ENCODE measurements around the gene RPS19. TPM values are rescaled to one million over a fixed set of nuclear protein-coding genes. Genes with fewer than 3 reads are reported as not detected.
A peak's percentile ranks its signal among the peaks of the same experiment; 100 is the strongest.

RPS19 gene
- total RNA-seq: 1,000 to 10,000 TPM; 3,437 to 3,718 (median 3,468) TPM

- peaks cover 39% of the 10 kb centered on the region for H3K36me3 Mint-ChIP-seq (ENCODE audit: insufficient read depth)
- H3K4me1 Mint-ChIP-seq (ENCODE audit: low read depth): peaks cover 44% of the 10 kb centered on the region
- H3K4me3 Mint-ChIP-seq: peak within 1 kb of the TSS; percentile 88
- H3K9me3 Mint-ChIP-seq: no peaks in the 10 kb centered on the region
- DNase-seq (peak; percentile 98), ATAC-seq (peak; percentile 84 to 87)
- H3K27me3 Mint-ChIP-seq (ENCODE audit: low read depth): peaks cover 2% of the 10 kb centered on the region
Measured at GRCh38 chr19:41859618-41860418, at the start of gene RPS19. Gene RPS19, plus strand, starts transcription at chr19:41860255. Its CDS starts 520 bp downstream, at chr19:41860775.

DNA sequence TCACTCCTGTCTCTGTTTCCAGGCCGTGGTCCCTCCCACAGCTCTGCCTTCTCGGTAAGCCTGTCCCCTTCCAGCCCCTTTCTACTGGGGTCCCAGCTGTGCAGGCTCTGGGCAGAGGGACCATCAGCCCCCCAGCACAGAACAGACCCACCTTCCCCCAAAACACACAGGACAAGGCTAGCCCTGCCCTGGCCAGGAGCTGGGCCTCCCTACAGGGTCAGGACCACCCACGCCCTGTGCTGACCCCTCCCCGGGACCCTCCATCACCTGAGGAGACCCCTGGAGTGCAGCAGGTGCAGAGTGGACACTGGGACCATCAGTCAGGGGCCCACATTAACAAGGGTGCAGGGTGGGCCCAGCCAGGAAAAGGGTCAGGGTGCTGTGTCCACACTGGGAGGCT is 49.8 kb upstream of the RPS19 start:
- DNase-seq (no peak), ATAC-seq (no peak)
- H3K27me3 Mint-ChIP-seq (ENCODE audit: low read depth): peaks cover 31% of the 10 kb centered on the region
- H3K9me3 Mint-ChIP-seq: no peaks in the 10 kb centered on the region
- no peak overlapping the region for H3K4me3 Mint-ChIP-seq
- peaks cover under 1% of the 10 kb centered on the region for H3K4me1 Mint-ChIP-seq (ENCODE audit: low read depth)
- H3K36me3 Mint-ChIP-seq (ENCODE audit: insufficient read depth): no peaks in the 10 kb centered on the region

DNA sequence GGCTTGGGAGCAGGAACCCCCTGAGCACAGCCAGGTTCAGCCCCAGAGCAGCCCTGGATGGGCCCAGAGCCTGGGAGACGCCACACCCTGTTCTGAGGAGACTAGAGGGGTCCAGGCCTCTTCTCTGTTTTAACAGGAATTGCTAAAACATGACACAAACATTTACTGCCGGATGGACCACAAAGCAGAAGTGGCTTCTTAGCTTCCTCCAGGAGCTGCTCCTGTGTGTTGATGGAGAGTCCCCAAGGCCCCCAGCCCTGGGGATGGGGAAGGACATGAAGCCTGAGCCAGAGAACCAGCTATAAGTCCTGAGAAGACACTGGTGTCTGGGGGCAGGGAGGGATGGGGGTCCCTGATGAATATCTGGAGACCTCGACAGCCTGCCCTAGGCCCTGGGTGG is 49.0 kb upstream of the RPS19 start:
- peaks cover 3% of the 10 kb centered on the region for H3K4me1 Mint-ChIP-seq (ENCODE audit: low read depth)
- DNase-seq (no peak), ATAC-seq (no peak)
- no peaks in the 10 kb centered on the region for H3K36me3 Mint-ChIP-seq (ENCODE audit: insufficient read depth)
- no peaks in the 10 kb centered on the region for H3K9me3 Mint-ChIP-seq
- H3K27me3 Mint-ChIP-seq (ENCODE audit: low read depth): peaks cover 25% of the 10 kb centered on the region
- H3K4me3 Mint-ChIP-seq: no peak overlapping the region

- ATAC-seq (no peak), DNase-seq (no peak)
- H3K9me3 Mint-ChIP-seq: no peaks in the 10 kb centered on the region
- H3K36me3 Mint-ChIP-seq (ENCODE audit: insufficient read depth): no peaks in the 10 kb centered on the region
- H3K4me3 Mint-ChIP-seq: no peak overlapping the region
- H3K27me3 Mint-ChIP-seq (ENCODE audit: low read depth): peaks cover 22% of the 10 kb centered on the region
- peaks cover 3% of the 10 kb centered on the region for H3K4me1 Mint-ChIP-seq (ENCODE audit: low read depth)
Measured at GRCh38 chr19:41811981-41812380, 48.1 kb upstream of the RPS19 start.

DNA sequence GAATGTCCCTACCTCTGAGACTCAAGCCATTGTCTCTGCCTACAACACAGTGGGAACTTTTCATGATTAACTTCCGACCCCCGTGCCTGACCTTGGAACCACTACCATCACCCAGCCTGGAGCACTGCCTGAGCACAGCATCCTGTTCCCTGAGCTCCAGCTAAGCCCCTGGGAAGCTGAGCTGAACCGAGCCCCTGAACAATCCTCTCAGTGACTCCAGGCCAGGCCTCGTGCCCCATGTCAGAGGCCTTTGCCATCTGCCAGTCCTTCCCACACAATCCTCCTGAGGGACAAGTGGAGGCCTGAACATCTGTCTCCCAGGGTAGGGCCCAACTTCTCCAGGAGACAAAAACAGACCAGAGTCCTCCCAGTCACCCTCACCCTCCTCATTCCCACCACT is 46.1 kb upstream of the RPS19 start:
- H3K36me3 Mint-ChIP-seq (ENCODE audit: insufficient read depth): no peaks in the 10 kb centered on the region
- H3K9me3 Mint-ChIP-seq: no peaks in the 10 kb centered on the region
- no peak overlapping the region for H3K4me3 Mint-ChIP-seq
- H3K27me3 Mint-ChIP-seq (ENCODE audit: low read depth): peaks cover 13% of the 10 kb centered on the region
- ATAC-seq (no peak), DNase-seq (no peak)
- peaks cover 3% of the 10 kb centered on the region for H3K4me1 Mint-ChIP-seq (ENCODE audit: low read depth)

DNA sequence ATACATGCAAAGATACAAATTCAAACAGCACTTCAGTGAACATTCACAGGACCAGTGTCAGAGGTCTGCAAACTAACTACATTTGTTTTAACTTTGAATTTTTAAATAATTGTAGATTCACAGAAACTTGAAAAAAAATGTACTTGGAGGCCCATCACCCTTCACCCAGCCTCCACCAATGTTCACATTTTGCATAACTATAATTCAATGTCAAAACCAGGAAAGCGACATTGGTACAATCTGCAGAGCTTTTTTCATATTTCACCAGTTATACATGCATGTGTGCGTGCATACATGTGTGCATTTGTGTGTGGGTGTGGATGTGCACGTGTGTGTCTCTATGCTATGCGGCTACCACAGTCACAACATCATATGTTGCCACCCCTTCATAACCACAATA is 44.8 kb upstream of the RPS19 start:
- Mint-ChIP-seq H3K9me3 (no peaks in the 10 kb centered on the region), H3K36me3 (ENCODE audit: insufficient read depth) (no peaks in the 10 kb centered on the region), H3K4me1 (ENCODE audit: low read depth) (peaks cover 3% of the 10 kb centered on the region), H3K4me3 (no peak overlapping the region), H3K27me3 (ENCODE audit: low read depth) (peaks cover 7% of the 10 kb centered on the region)
- ATAC-seq (no peak), DNase-seq (no peak)

DNA sequence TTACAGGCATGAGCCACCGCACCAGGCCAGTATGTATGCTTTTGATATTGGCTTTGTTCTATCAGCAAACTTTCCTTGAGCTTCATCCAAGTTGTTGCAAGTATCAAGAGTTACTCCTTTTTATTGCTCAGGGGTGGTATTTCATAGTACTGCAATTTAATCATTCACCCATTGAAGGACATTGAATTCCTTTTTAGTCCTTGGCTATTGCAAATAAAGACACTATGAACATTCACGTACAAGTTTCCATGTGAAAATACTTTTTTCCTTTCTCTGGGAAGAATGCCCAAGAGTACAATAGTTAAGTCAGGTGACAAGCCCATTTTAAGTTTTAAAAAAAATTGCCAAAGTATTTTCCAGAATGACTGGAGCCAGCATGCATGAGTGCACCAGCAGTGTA is 43.3 kb upstream of the RPS19 start:
- Mint-ChIP-seq H3K36me3 (ENCODE audit: insufficient read depth) (no peaks in the 10 kb centered on the region), H3K4me1 (ENCODE audit: low read depth) (peaks cover 3% of the 10 kb centered on the region), H3K9me3 (no peaks in the 10 kb centered on the region), H3K4me3 (no peak overlapping the region), H3K27me3 (ENCODE audit: low read depth) (peaks cover 12% of the 10 kb centered on the region)
- no peak for DNase-seq
- ATAC-seq: no peak

DNA sequence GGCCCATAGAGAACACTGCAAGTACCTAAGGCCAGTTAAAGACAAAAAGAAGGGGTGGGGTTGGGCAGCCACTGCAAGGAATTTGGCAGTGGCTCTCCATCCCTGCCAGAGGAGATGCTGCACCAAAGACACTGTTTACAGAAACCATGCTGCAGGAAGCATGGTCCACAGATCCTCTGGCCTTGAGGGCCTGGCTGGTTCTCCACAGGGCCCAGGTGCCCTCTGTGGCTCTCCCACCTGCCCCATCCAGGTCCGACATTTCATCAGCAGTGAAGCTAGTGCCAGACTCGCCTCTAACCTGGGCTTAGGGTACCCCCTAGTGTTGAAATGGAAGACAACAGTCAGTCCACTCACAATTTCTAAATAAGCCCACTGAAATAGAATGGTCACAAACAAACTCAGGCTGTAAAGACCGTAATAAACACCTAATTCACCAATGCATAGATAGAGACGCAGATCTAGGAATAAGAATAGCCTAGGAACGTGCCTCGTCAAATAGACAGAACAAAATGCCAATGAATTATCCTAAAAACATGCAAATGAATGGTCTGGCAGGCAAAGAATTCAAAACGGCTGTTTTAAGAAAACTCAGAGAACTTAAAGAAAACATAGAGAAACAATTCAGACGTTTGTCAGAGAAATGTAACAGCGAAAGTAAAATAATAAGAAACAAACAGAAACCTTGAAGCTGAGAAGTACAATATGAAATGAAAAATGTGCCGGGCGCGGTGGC is 38.9 kb upstream of the RPS19 start:
- H3K4me1 Mint-ChIP-seq (ENCODE audit: low read depth): no peaks in the 10 kb centered on the region
- no peaks in the 10 kb centered on the region for H3K36me3 Mint-ChIP-seq (ENCODE audit: insufficient read depth)
- DNase-seq (peak; percentile 30), ATAC-seq (peak; percentile 75 to 82)
- H3K9me3 Mint-ChIP-seq: no peaks in the 10 kb centered on the region
- H3K4me3 Mint-ChIP-seq: no peak overlapping the region
- H3K27me3 Mint-ChIP-seq (ENCODE audit: low read depth): peaks cover 12% of the 10 kb centered on the region

GRCh38 chr19:41837981-41838708 is 21.9 kb upstream of the RPS19 start:
- DNase-seq (no peak), ATAC-seq (no peak)
- H3K4me3 Mint-ChIP-seq: no peak overlapping the region
- no peaks in the 10 kb centered on the region for H3K36me3 Mint-ChIP-seq (ENCODE audit: insufficient read depth)
- peaks cover 19% of the 10 kb centered on the region for H3K27me3 Mint-ChIP-seq (ENCODE audit: low read depth)
- H3K4me1 Mint-ChIP-seq (ENCODE audit: low read depth): peaks cover 1% of the 10 kb centered on the region
- no peaks in the 10 kb centered on the region for H3K9me3 Mint-ChIP-seq

DNA sequence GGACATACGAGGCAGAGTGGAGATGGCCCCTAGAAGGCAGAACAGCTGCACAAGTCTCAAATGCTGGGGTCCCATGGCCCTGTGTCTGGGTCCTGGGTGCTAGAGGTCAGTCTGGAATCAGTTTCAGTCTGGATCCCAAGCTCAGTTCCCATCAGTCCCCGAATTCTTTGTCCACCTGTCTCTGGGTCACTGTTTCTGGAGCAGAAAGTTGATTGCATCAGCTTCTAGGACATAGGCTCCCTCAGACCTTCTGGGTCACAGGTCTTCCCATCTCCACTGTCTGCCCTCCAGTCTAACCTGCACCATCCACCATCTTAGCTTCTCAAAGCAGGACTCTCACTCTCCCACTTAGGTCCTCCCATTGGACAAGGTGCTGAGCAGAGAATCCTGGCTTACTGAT is 20.8 kb upstream of the RPS19 start:
- Mint-ChIP-seq H3K27me3 (ENCODE audit: low read depth) (peaks cover 19% of the 10 kb centered on the region), H3K9me3 (no peaks in the 10 kb centered on the region), H3K4me3 (no peak overlapping the region), H3K4me1 (ENCODE audit: low read depth) (peaks cover 1% of the 10 kb centered on the region), H3K36me3 (ENCODE audit: insufficient read depth) (no peaks in the 10 kb centered on the region)
- ATAC-seq (no peak), DNase-seq (no peak)

DNA sequence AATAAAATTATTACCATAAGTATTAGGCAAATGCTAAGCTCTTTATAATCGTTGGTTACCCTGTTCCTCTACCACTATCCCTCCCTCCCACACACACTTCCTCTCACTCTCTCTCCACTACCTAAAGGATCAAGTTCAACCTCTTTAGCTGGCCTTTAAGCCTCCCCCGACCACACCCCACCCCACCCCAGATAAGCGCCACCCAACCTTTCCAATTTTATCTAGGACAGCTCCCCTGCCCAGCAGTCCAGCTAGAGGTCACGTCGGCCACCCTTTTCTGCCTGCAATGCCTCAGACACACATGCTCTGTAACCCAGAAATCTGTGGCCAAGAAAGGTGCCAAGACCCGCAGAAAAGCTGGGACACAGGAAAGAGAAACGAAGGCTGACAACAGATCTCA is 16.7 kb upstream of the RPS19 start:
- no peaks in the 10 kb centered on the region for H3K4me1 Mint-ChIP-seq (ENCODE audit: low read depth)
- ATAC-seq (no peak), DNase-seq (no peak)
- no peaks in the 10 kb centered on the region for H3K36me3 Mint-ChIP-seq (ENCODE audit: insufficient read depth)
- no peak overlapping the region for H3K4me3 Mint-ChIP-seq
- peaks cover 6% of the 10 kb centered on the region for H3K27me3 Mint-ChIP-seq (ENCODE audit: low read depth)
- no peaks in the 10 kb centered on the region for H3K9me3 Mint-ChIP-seq

GRCh38 chr19:41844601-41845000 is 15.5 kb upstream of the RPS19 start, which contains the start of gene LYPD4:
Gene LYPD4, minus strand, starts transcription at chr19:41844683. Its CDS starts 5,398 bp downstream, at chr19:41839285.
- DNase-seq: no peak
- no peak within 1 kb of the TSS for H3K4me3 Mint-ChIP-seq

DNA sequence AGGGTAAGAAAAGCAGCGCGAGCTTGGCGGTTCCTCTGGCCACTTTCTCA is 15.2 kb upstream of the RPS19 start, which contains the start of gene DMRTC2:
Gene DMRTC2 (plus strand): TSS at position 42 of the 50 bp plus-strand sequence. CDS start 2,387 bp downstream, outside the sequence.
- Mint-ChIP-seq H3K4me3 (no peak within 1 kb of the TSS), H3K36me3 (ENCODE audit: insufficient read depth) (no peaks in the 10 kb centered on the region), H3K27me3 (ENCODE audit: low read depth) (peaks cover 3% of the 10 kb centered on the region), H3K4me1 (ENCODE audit: low read depth) (no peaks in the 10 kb centered on the region), H3K9me3 (no peaks in the 10 kb centered on the region)
- ATAC-seq (no peak), DNase-seq (no peak)

More at GRCh38 chr19:41844601-41845000, 15.5 kb upstream of the RPS19 start, which contains the start of gene LYPD4:
- peak in 1 of 2 donors; percentile 37 for ATAC-seq
- no peaks in the 10 kb centered on the region for H3K9me3 Mint-ChIP-seq
- no peaks in the 10 kb centered on the region for H3K36me3 Mint-ChIP-seq (ENCODE audit: insufficient read depth)
- H3K4me1 Mint-ChIP-seq (ENCODE audit: low read depth): no peaks in the 10 kb centered on the region
- peaks cover 3% of the 10 kb centered on the region for H3K27me3 Mint-ChIP-seq (ENCODE audit: low read depth)

- H3K4me3 Mint-ChIP-seq: no peak overlapping the region
- H3K4me1 Mint-ChIP-seq (ENCODE audit: low read depth): no peaks in the 10 kb centered on the region
- no peaks in the 10 kb centered on the region for H3K9me3 Mint-ChIP-seq
- no peak for DNase-seq
- H3K36me3 Mint-ChIP-seq (ENCODE audit: insufficient read depth): no peaks in the 10 kb centered on the region
- H3K27me3 Mint-ChIP-seq (ENCODE audit: low read depth): peaks cover under 1% of the 10 kb centered on the region
- no peak for ATAC-seq
Measured at GRCh38 chr19:41845051-41845590, 14.9 kb upstream of the RPS19 start.

Measured in activated T-cell treated with anti-CD3 and anti-CD28 coated beads, Interleukin-2, amount 50 U/mL, for 4 hours (primary cell).